NCI-H1092 treated with DMSO at 0.1 percent for 48 hours (cell line): Measurements from ENCODE around the gene KCNIP3.

Experiments
- DNase-seq: peaks from one replicate; lab custom pipeline; 2025; lab: John Stamatoyannopoulos, UW

KCNIP3 gene

GRCh38 chr2:95314598-95314963 is 17.4 kb downstream of the KCNIP3 start:
- DNase-seq: no peak

GRCh38 chr2:95314964-95315611 is 17.9 kb downstream of the KCNIP3 start:
- DNase-seq: no peak

GRCh38 chr2:95315801-95316411 is 18.8 kb downstream of the KCNIP3 start:
- DNase-seq: no peak

GRCh38 chr2:95316466-95317122 is 19.4 kb downstream of the KCNIP3 start:
- DNase-seq: no peak

GRCh38 chr2:95317123-95317500 is 20.0 kb downstream of the KCNIP3 start:
- no peak for DNase-seq

- no peak for DNase-seq
These were observed 20.7 kb downstream of the KCNIP3 start for GRCh38 chr2:95317665-95318425.

- DNase-seq: no peak
These were observed 21.5 kb downstream of the KCNIP3 start for GRCh38 chr2:95318431-95319220.

GRCh38 chr2:95319481-95320343 is 22.6 kb downstream of the KCNIP3 start:
- DNase-seq: no peak

- no peak for DNase-seq
These were observed 23.2 kb downstream of the KCNIP3 start for GRCh38 chr2:95320344-95320712.

GRCh38 chr2:95320986-95321767 is 24.0 kb downstream of the KCNIP3 start:
- no peak for DNase-seq

- no peak for DNase-seq
These were observed 26.4 kb downstream of the KCNIP3 start for GRCh38 chr2:95323347-95324155.

GRCh38 chr2:95325026-95325425 is 27.9 kb downstream of the KCNIP3 start:
- no peak for DNase-seq

- DNase-seq: no peak
These were observed 28.7 kb downstream of the KCNIP3 start for GRCh38 chr2:95325590-95326432.

- DNase-seq: no peak
These were observed 29.4 kb downstream of the KCNIP3 start for GRCh38 chr2:95326433-95327140.

GRCh38 chr2:95327861-95328260 is 30.7 kb downstream of the KCNIP3 start:
- DNase-seq: no peak

GRCh38 chr2:95328358-95329125 is 31.4 kb downstream of the KCNIP3 start:
- DNase-seq: no peak

- DNase-seq: no peak
These were observed 32.3 kb downstream of the KCNIP3 start for GRCh38 chr2:95329401-95329800.
